Measurements from ENCODE around the gene DVL1. TPM values are rescaled to one million over a fixed set of nuclear protein-coding genes. Genes with fewer than 3 reads are reported as not detected.

DVL1 gene
- total and polyA plus RNA-seq, 2 of the 13 experiments (the other 11 are each of a cell fraction or from before 2014, with no cell fraction given), result 30.8 to 60.4 TPM

DNA sequence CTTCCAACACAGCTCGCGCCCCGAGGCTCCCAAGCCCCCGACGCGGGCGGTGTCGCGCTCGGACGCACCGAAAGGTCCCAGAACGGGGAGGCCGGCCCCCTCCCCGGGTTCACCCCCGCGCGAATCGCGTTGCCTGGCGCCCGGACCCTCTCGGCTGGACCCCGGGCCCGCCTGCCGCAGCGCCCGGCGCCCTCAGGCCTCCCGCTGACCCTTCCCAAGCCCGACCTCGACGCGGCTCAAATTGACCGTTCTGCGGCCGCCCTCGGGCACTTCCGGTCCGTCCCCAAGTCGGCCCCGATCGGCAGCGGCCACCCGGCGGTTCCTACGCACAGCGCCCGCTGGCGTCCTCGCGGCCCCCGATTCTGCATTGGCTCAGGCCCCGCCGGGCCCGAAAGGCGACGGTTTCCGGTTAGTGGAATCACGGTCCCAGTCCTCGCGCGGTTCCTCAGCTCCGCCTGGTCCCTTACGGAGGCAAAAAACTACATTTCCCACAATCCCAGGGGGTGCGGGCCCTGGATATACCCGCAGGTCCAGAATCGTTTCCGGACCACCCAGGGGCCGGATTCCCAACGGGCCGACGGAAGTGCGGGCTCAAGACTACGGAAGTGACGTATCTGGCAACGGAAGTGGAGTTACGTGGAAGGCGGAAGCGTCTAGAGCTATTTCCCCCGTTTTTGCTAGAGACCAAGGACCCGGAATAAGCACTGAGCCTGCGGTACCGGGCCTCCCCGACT is 25.9 kb upstream of the DVL1 start, which contains the start of gene AURKAIP1 (continued):
- TF ChIP-seq, protein P1, sequence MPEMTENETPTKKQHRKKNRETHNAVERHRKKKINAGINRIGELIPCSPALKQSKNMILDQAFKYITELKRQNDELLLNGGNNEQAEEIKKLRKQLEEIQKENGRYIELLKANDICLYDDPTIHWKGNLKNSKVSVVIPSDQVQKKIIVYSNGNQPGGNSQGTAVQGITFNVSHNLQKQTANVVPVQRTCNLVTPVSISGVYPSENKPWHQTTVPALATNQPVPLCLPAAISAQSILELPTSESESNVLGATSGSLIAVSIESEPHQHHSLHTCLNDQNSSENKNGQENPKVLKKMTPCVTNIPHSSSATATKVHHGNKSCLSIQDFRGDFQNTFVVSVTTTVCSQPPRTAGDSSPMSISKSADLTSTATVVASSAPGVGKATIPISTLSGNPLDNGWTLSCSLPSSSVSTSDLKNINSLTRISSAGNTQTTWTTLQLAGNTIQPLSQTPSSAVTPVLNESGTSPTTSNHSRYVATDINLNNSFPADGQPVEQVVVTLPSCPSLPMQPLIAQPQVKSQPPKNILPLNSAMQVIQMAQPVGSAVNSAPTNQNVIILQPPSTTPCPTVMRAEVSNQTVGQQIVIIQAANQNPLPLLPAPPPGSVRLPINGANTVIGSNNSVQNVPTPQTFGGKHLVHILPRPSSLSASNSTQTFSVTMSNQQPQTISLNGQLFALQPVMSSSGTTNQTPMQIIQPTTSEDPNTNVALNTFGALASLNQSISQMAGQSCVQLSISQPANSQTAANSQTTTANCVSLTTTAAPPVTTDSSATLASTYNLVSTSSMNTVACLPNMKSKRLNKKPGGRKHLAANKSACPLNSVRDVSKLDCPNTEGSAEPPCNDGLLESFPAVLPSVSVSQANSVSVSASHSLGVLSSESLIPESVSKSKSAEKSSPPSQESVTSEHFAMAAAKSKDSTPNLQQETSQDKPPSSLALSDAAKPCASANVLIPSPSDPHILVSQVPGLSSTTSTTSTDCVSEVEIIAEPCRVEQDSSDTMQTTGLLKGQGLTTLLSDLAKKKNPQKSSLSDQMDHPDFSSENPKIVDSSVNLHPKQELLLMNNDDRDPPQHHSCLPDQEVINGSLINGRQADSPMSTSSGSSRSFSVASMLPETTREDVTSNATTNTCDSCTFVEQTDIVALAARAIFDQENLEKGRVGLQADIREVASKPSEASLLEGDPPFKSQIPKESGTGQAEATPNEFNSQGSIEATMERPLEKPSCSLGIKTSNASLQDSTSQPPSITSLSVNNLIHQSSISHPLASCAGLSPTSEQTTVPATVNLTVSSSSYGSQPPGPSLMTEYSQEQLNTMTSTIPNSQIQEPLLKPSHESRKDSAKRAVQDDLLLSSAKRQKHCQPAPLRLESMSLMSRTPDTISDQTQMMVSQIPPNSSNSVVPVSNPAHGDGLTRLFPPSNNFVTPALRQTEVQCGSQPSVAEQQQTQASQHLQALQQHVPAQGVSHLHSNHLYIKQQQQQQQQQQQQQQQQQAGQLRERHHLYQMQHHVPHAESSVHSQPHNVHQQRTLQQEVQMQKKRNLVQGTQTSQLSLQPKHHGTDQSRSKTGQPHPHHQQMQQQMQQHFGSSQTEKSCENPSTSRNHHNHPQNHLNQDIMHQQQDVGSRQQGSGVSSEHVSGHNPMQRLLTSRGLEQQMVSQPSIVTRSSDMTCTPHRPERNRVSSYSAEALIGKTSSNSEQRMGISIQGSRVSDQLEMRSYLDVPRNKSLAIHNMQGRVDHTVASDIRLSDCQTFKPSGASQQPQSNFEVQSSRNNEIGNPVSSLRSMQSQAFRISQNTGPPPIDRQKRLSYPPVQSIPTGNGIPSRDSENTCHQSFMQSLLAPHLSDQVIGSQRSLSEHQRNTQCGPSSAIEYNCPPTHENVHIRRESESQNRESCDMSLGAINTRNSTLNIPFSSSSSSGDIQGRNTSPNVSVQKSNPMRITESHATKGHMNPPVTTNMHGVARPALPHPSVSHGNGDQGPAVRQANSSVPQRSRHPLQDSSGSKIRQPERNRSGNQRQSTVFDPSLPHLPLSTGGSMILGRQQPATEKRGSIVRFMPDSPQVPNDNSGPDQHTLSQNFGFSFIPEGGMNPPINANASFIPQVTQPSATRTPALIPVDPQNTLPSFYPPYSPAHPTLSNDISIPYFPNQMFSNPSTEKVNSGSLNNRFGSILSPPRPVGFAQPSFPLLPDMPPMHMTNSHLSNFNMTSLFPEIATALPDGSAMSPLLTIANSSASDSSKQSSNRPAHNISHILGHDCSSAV (CRISPR knock-in tag; IDR thresholded peaks at IDR 0.05; ENCODE audit: borderline replicate concordance), result no peak
- no peak for TF ChIP-seq TAF15 (IDR thresholded peaks at IDR 0.05; ENCODE audit: low read depth, low read length, poor library complexity, severe bottlenecking)
- TF ChIP-seq FOXA3 (CRISPR knock-in tag; IDR thresholded peaks at IDR 0.05), result peak; percentile 82
- no peak for TF ChIP-seq POLR2AphosphoS2 (IDR thresholded peaks at IDR 0.05; ENCODE audit: low read depth, low read length)
- TF ChIP-seq POLR2A (IDR thresholded peaks at IDR 0.05; ENCODE audit: insufficient read depth in 1 of 2, low read depth in 2 of 2, low read length in 2 of 2), result peak; percentile 52 to 78
- TF ChIP-seq ATAD3A (CRISPR knock-in tag; IDR thresholded peaks at IDR 0.05), result no peak
- TF ChIP-seq, protein P2, sequence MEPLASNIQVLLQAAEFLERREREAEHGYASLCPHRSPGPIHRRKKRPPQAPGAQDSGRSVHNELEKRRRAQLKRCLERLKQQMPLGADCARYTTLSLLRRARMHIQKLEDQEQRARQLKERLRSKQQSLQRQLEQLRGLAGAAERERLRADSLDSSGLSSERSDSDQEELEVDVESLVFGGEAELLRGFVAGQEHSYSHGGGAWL (CRISPR knock-in tag; IDR thresholded peaks at IDR 0.05), result peak; percentile 57; the same call in 1 of the 2 replicates
- no peak for TF ChIP-seq XBP1 (CRISPR knock-in tag; IDR thresholded peaks at IDR 0.05)
- peak; percentile 90 for TF ChIP-seq ZNF546 (CRISPR knock-in tag; conservative IDR thresholded peaks at IDR 0.05)
- TF ChIP-seq, protein P3, sequence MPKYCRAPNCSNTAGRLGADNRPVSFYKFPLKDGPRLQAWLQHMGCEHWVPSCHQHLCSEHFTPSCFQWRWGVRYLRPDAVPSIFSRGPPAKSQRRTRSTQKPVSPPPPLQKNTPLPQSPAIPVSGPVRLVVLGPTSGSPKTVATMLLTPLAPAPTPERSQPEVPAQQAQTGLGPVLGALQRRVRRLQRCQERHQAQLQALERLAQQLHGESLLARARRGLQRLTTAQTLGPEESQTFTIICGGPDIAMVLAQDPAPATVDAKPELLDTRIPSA (CRISPR knock-in tag; IDR thresholded peaks at IDR 0.05; ENCODE audit: borderline replicate concordance), result peak; percentile 69; the same call in 1 of the 2 replicates
- no peak for TF ChIP-seq LCORL (IDR thresholded peaks at IDR 0.05)
- TF ChIP-seq LCORL (CRISPR knock-in tag; IDR thresholded peaks at IDR 0.05), result peak; percentile 92
- TF ChIP-seq, protein P4, sequence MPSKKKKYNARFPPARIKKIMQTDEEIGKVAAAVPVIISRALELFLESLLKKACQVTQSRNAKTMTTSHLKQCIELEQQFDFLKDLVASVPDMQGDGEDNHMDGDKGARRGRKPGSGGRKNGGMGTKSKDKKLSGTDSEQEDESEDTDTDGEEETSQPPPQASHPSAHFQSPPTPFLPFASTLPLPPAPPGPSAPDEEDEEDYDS (CRISPR knock-in tag; IDR thresholded peaks at IDR 0.05), result peak; percentile 78
- TF ChIP-seq ATF7-NPFF (CRISPR knock-in tag; IDR thresholded peaks at IDR 0.05; ENCODE audit: low read depth), result peak; percentile 88
- no peak; the same call in 1 of the 2 replicates for TF ChIP-seq ZIK1 (CRISPR knock-in tag; IDR thresholded peaks at IDR 0.05; ENCODE audit: borderline replicate concordance, low read depth)
- TF ChIP-seq ZFP82 (CRISPR knock-in tag; IDR thresholded peaks at IDR 0.05; ENCODE audit: borderline replicate concordance), result peak; percentile 97
- no peak for TF ChIP-seq ZNF557 (CRISPR knock-in tag; IDR thresholded peaks at IDR 0.05)
- TF ChIP-seq SP4 (CRISPR knock-in tag; IDR thresholded peaks at IDR 0.05), result peak; percentile 93
- TF ChIP-seq PBX2 (CRISPR knock-in tag; IDR thresholded peaks at IDR 0.05), result no peak
- TF ChIP-seq ZSCAN31 (CRISPR knock-in tag; IDR thresholded peaks at IDR 0.05; ENCODE audit: low read depth), result peak; percentile 87; the same call in 1 of the 2 replicates

All from HepG2 (cell line).